SK-N-MC (cell line): Measurements from ENCODE around the gene ARR3.

ENCODE experiments used
- EZH2 ChIP-seq: fragments of 200-600 bp; sonication (generic); IDR thresholded peaks from one replicate; pipeline ENCODE4 v1.6.1; 2017; ENCODE audit warnings: antibody characterized with exemption
- POLR2AphosphoS5 ChIP-seq: IDR thresholded peaks from 2 replicates; pipeline ENCODE4 v1.6.1; 2012; ENCODE audit warnings: mild to moderate bottlenecking, low read depth, low read length, borderline replicate concordance

DNA sequence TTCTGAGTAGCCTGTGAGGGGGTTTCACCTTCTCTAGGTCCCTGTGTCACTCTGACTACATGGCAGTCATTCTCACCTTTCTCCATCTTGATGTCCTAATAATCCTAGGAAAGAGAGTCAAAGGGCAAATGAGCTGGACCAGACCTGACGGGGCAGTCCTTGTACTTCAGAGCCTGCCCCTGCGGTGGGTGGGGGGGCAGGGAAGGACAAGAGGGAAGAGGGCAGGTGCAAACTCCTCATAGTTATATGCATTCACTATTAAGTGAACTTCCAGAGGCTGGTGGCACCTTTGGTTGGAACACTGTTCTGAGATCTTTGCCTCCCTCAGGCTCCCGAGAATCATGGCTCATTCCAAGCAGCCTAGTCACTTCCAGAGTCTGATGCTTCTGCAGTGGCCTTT lies 33.8 kb upstream of the ARR3 start, which contains the start of gene AWAT1:
- TF ChIP-seq EZH2 (no peak), POLR2AphosphoS5 (no peak)
